Panc1 (cell line): ENCODE data around the gene DCK. TPM values are rescaled to one million over a fixed set of nuclear protein-coding genes. Genes with fewer than 3 reads are reported as not detected.

Experiments used
- ATAC-seq: fragments of 200-7000 bp; cut with Tn5 transposase; 2 replicates; pipeline ENCODE4 v1.9.1; 2020; ENCODE audit warnings: mild to moderate bottlenecking, moderate library complexity
- BruUV-seq: library from RNA; stranded (reverse); fragments of 400-500 nt; replicated peaks from 2 replicates; lab custom pipeline; 2021; lab: Mats Ljungman, UMichigan
- CTCF ChIA-PET: fragments of 300-600 bp; sonication (Branson Sonifier 250); formaldehyde crosslinking; loops from one replicate; lab custom pipeline; 2022; ENCODE audit warnings: antibody characterized with exemption; lab: Charles Lee
- POLR2A ChIA-PET: fragments of 300-600 bp; sonication (Branson Sonifier 250); formaldehyde crosslinking; loops from one replicate; lab custom pipeline; 2022; ENCODE audit warnings: antibody characterized with exemption; lab: Charles Lee
- DNase-seq: peaks from one replicate; pipeline ENCODE4 v3.0.0-alpha.2; 2010; ENCODE audit warnings: low read depth, low spot score
- H3K27ac ChIP-seq: 2 replicates; pipeline ENCODE4 v1.5.1; 2011; ENCODE audit warnings: mild to moderate bottlenecking, low read length, inconsistent platforms
- H3K27me3 ChIP-seq: fragments of 200-500 bp; sonication (Bioruptor generic); 2 replicates; pipeline ENCODE4 v1.6.0; 2014; ENCODE audit warnings: low read length, inconsistent platforms; ENCODE audit not compliant: control insufficient read depth, insufficient read depth
- H3K36me3 ChIP-seq: fragments of 200-500 bp; sonication (Bioruptor generic); 2 replicates; pipeline ENCODE4 v1.5.1; 2014; ENCODE audit warnings: inconsistent platforms, mild to moderate bottlenecking, low read length, moderate library complexity; ENCODE audit not compliant: control insufficient read depth, insufficient read depth
- H3K4me1 ChIP-seq: 2 replicates; pipeline ENCODE4 v1.5.1; 2011; ENCODE audit warnings: inconsistent platforms, mild to moderate bottlenecking, low read length, moderate library complexity; ENCODE audit not compliant: control insufficient read depth, insufficient read depth
- H3K4me3 ChIP-seq, 2 experiments: 2 replicates each; pipeline ENCODE4 v1.5.1; 2011 to 2012; ENCODE audit warnings: low read depth in 2 of 2, low read length in 2 of 2, mild to moderate bottlenecking in 2 of 2, inconsistent platforms in 1 of 2, moderate library complexity in 1 of 2
- H3K9me3 ChIP-seq: fragments of 200-500 bp; sonication (Bioruptor generic); 2 replicates; pipeline ENCODE4 v1.5.1; 2014; ENCODE audit warnings: low read depth, mild to moderate bottlenecking, inconsistent platforms, low read length, moderate library complexity; ENCODE audit not compliant: control insufficient read depth, insufficient read depth
- POLR2AphosphoS5 ChIP-seq: IDR thresholded peaks from 2 replicates; pipeline ENCODE4 v1.6.1; 2012; ENCODE audit warnings: mild to moderate bottlenecking, low read depth, low read length, moderate library complexity
- SIN3A ChIP-seq: IDR thresholded peaks from 2 replicates; pipeline ENCODE4 v1.6.1; 2012; ENCODE audit warnings: low read depth, mild to moderate bottlenecking, low read length, moderate library complexity, borderline replicate concordance; ENCODE audit not compliant: insufficient read depth
- TCF7L2 ChIP-seq: IDR thresholded peaks from 2 replicates; pipeline ENCODE4 v1.6.1; 2011; ENCODE audit warnings: mild to moderate bottlenecking, low read depth, low read length, inconsistent platforms
- in situ Hi-C: cut with HindIII; loops from 2 replicates; pipeline ENCODE4 v1.10.0; 2016; ENCODE audit warnings: low sequenced_read_pairs, low pct_unique_long_range_greater_than_20kb
- intact Hi-C: fragments of 100-400 bp; cut with micrococcal nuclease; formaldehyde crosslinking; loops from one replicate; pipeline ENCODE4 v1.10.0; 2022; ENCODE audit not compliant: unreplicated experiment
- total RNA-seq: library from RNA; stranded (reverse); gene quantifications from one replicate; pipeline ENCODE4 v1.2.1, GENCODE V29; 2021; ENCODE audit not compliant: unreplicated experiment
- TF ChIP-seq, protein P1 (sequence below): fragments of 450-650 bp; IDR thresholded peaks from 2 replicates; pipeline ENCODE4 v1.5.1; 2017; ENCODE audit warnings: mild to moderate bottlenecking
- TF ChIP-seq, protein P2 (sequence below), 2 experiments: IDR thresholded peaks; 2 replicates each; pipeline ENCODE4 v1.6.1; 2011 to 2012; ENCODE audit warnings: low read depth in 2 of 2, control low read depth in 1 of 2, low read length in 1 of 2, mild to moderate bottlenecking in 1 of 2, moderate library complexity in 1 of 2; ENCODE audit not compliant: insufficient read depth in 1 of 2

DCK gene
- total RNA-seq, 1 experiment from 2014 or later = 17.6 TPM

DNA sequence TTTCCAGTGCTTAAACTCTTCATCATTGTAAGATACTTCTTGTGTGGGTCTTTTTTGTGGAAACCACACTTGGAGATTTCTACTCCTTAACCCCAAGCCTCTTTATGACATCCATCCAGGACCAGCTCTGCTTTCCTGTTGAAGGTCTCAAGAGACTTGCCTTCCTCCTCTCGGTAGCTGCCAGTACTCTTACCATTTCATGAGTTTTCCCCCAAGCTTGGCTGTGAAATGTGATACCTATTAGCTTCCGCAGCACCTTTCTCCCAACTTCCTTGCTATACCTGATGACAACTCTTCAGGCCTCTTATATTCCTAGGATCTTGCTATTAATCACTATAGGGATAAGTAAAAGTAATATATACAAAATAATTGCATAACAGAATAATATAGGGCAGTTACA is 1.9 kb upstream of the DCK start:
- Histone ChIP-seq H3K27ac (no peak overlapping the region), H3K36me3 (no peaks in the 10 kb centered on the region; the same call in 1 of the 2 replicates), H3K4me3 (no peak overlapping the region), H3K27me3 (no peaks in the 10 kb centered on the region), H3K9me3 (no peaks in the 10 kb centered on the region), H3K4me1 (no peaks in the 10 kb centered on the region)
- TF ChIP-seq, protein P1, sequence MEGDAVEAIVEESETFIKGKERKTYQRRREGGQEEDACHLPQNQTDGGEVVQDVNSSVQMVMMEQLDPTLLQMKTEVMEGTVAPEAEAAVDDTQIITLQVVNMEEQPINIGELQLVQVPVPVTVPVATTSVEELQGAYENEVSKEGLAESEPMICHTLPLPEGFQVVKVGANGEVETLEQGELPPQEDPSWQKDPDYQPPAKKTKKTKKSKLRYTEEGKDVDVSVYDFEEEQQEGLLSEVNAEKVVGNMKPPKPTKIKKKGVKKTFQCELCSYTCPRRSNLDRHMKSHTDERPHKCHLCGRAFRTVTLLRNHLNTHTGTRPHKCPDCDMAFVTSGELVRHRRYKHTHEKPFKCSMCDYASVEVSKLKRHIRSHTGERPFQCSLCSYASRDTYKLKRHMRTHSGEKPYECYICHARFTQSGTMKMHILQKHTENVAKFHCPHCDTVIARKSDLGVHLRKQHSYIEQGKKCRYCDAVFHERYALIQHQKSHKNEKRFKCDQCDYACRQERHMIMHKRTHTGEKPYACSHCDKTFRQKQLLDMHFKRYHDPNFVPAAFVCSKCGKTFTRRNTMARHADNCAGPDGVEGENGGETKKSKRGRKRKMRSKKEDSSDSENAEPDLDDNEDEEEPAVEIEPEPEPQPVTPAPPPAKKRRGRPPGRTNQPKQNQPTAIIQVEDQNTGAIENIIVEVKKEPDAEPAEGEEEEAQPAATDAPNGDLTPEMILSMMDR = no peak
- TF ChIP-seq SIN3A (no peak), POLR2AphosphoS5 (no peak), TCF7L2 (no peak)
- TF ChIP-seq, protein P2, sequence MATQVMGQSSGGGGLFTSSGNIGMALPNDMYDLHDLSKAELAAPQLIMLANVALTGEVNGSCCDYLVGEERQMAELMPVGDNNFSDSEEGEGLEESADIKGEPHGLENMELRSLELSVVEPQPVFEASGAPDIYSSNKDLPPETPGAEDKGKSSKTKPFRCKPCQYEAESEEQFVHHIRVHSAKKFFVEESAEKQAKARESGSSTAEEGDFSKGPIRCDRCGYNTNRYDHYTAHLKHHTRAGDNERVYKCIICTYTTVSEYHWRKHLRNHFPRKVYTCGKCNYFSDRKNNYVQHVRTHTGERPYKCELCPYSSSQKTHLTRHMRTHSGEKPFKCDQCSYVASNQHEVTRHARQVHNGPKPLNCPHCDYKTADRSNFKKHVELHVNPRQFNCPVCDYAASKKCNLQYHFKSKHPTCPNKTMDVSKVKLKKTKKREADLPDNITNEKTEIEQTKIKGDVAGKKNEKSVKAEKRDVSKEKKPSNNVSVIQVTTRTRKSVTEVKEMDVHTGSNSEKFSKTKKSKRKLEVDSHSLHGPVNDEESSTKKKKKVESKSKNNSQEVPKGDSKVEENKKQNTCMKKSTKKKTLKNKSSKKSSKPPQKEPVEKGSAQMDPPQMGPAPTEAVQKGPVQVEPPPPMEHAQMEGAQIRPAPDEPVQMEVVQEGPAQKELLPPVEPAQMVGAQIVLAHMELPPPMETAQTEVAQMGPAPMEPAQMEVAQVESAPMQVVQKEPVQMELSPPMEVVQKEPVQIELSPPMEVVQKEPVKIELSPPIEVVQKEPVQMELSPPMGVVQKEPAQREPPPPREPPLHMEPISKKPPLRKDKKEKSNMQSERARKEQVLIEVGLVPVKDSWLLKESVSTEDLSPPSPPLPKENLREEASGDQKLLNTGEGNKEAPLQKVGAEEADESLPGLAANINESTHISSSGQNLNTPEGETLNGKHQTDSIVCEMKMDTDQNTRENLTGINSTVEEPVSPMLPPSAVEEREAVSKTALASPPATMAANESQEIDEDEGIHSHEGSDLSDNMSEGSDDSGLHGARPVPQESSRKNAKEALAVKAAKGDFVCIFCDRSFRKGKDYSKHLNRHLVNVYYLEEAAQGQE (IDR thresholded peaks at IDR 0.05; ENCODE audit: insufficient read depth in 1 of 2, low read depth in 2 of 2, low read length in 1 of 2) = no peak
- DNase-seq = no peak
- ChIA-PET CTCF (no interaction called here), POLR2A (no interaction called here)
- intact Hi-C loops = no loop called here
- no peak for ATAC-seq
- no TSS peak for BruUV-seq
- in situ Hi-C loops = no loop called here

DNA sequence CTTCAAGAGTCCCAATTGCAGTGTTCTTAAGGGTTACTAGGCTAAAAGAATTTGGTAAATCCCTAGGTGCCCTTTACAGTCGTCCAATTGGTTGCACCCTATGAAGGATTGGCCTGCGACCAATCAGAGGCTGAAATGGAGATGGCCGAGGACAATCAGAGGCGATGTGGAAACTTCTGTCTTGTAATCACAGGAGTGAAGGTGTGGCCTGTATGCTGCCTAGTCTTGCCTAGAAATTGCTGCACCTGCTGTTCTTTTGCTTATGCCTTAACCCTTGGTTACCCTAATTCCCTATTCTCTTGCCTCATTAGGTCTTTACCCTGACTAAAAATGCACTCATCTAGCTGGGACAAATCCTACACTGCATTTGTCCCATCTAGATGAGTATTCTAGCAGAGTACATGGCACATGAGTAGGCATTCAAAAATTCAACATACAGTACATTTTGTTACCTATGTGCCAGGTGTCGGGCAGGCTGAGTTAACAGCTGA is 1.0 kb upstream of the DCK start:
- ChIA-PET CTCF (interaction anchor here (0.6 kb wide), 1 partner anchor 107 kb away, joined by 3 read pairs; no protein-coding TSS in a partner anchor), POLR2A (no interaction called here)
- BruUV-seq = no TSS peak
- TF ChIP-seq, protein P2 (IDR thresholded peaks at IDR 0.05; ENCODE audit: insufficient read depth in 1 of 2, low read depth in 2 of 2, low read length in 1 of 2) = no peak
- TF ChIP-seq, protein P1 = no peak
- TF ChIP-seq TCF7L2 (no peak), SIN3A (no peak), POLR2AphosphoS5 (no peak)
- Histone ChIP-seq H3K9me3 (no peaks in the 10 kb centered on the region), H3K36me3 (no peaks in the 10 kb centered on the region; the same call in 1 of the 2 replicates), H3K27ac (peak overlapping the region; percentile 89), H3K4me3 (peak overlapping the region; percentile 87 to 88), H3K4me1 (no peaks in the 10 kb centered on the region), H3K27me3 (no peaks in the 10 kb centered on the region)
- DNase-seq (no peak), ATAC-seq (no peak)
- in situ Hi-C loops = no loop called here
- intact Hi-C loops = no loop called here
